Astrocyte (in vitro differentiated cells and primary cell): ENCODE results near the gene NHLRC4. TPM values are rescaled to one million over a fixed set of nuclear protein-coding genes. Genes with fewer than 3 reads are reported as not detected.

Experiments used
- DNase-seq: peaks from one replicate; pipeline ENCODE4 v3.0.0-alpha.2; 2010; ENCODE audit warnings: low read depth
- FAIRE-seq: peaks from 2 replicates; lab custom pipeline; 2011; peaks lifted over from hg19 to GRCh38; lab: Jason Lieb, UNC
- H2AFZ ChIP-seq: 2 replicates; pipeline ENCODE4 v1.6.0; 2012; ENCODE audit warnings: low read depth, low read length, inconsistent platforms
- H3K27ac ChIP-seq: 2 replicates; pipeline ENCODE4 v1.5.1; 2011; ENCODE audit warnings: low read depth, low read length, inconsistent platforms
- H3K27me3 ChIP-seq: 2 replicates; pipeline ENCODE4 v1.6.0; 2011; ENCODE audit warnings: low read length, inconsistent platforms; ENCODE audit not compliant: insufficient read depth
- H3K36me3 ChIP-seq: 2 replicates; pipeline ENCODE4 v1.5.1; 2011; ENCODE audit warnings: low read length, inconsistent platforms; ENCODE audit not compliant: insufficient read depth
- H3K4me1 ChIP-seq: 2 replicates; pipeline ENCODE4 v1.5.1; 2011; ENCODE audit warnings: low read length, inconsistent platforms; ENCODE audit not compliant: insufficient read depth
- H3K4me2 ChIP-seq: 2 replicates; pipeline ENCODE4 v1.6.0; 2012; ENCODE audit warnings: low read length, inconsistent platforms
- H3K4me3 ChIP-seq: 2 replicates; pipeline ENCODE4 v1.5.1; 2011; ENCODE audit warnings: low read depth, mild to moderate bottlenecking, low read length, inconsistent platforms; ENCODE audit not compliant: insufficient read depth
- H3K79me2 ChIP-seq: 2 replicates; pipeline ENCODE4 v1.6.0; 2012; ENCODE audit warnings: mild to moderate bottlenecking, low read length, inconsistent platforms; ENCODE audit not compliant: insufficient read depth
- H3K9ac ChIP-seq: 2 replicates; pipeline ENCODE4 v1.6.0; 2012; ENCODE audit warnings: mild to moderate bottlenecking, low read length, inconsistent platforms
- H3K9me3 ChIP-seq: 2 replicates; pipeline ENCODE4 v1.5.1; 2012; ENCODE audit warnings: low read depth, mild to moderate bottlenecking, low read length, inconsistent platforms; ENCODE audit not compliant: insufficient read depth
- H4K20me1 ChIP-seq: 2 replicates; pipeline ENCODE4 v1.6.0; 2012; ENCODE audit warnings: low read length, inconsistent platforms; ENCODE audit not compliant: insufficient read depth
- H3K27ac Mint-ChIP-seq: one replicate; pipeline ENCODE4 v1.8.0; 2021; ENCODE audit warnings: mild to moderate bottlenecking, mixed read lengths; ENCODE audit not compliant: unreplicated experiment
- H3K27me3 Mint-ChIP-seq: one replicate; pipeline ENCODE4 v1.8.0; 2021; ENCODE audit warnings: low read depth, mixed read lengths; ENCODE audit not compliant: unreplicated experiment
- H3K36me3 Mint-ChIP-seq: one replicate; pipeline ENCODE4 v1.8.0; 2021; ENCODE audit warnings: low read depth, mixed read lengths; ENCODE audit not compliant: unreplicated experiment
- H3K4me1 Mint-ChIP-seq: one replicate; pipeline ENCODE4 v1.8.0; 2021; ENCODE audit warnings: low read depth, mixed read lengths; ENCODE audit not compliant: unreplicated experiment
- H3K4me3 Mint-ChIP-seq: one replicate; pipeline ENCODE4 v1.8.0; 2021; ENCODE audit warnings: mild to moderate bottlenecking, moderate library complexity, mixed read lengths; ENCODE audit not compliant: unreplicated experiment
- H3K9me3 Mint-ChIP-seq: one replicate; pipeline ENCODE4 v1.8.0; 2021; ENCODE audit warnings: mild to moderate bottlenecking, mixed read lengths; ENCODE audit not compliant: unreplicated experiment
- EZH2 ChIP-seq: IDR thresholded peaks from 2 replicates; pipeline ENCODE4 v1.6.1; 2012; ENCODE audit warnings: mild to moderate bottlenecking, low read length, inconsistent platforms; ENCODE audit not compliant: insufficient read depth
- total RNA-seq: library from RNA; stranded (reverse); gene quantifications from 2 replicates; pipeline ENCODE4 v1.2.1, GENCODE V29; 2021
- TF ChIP-seq, protein P1 (sequence below): IDR thresholded peaks from 2 replicates; pipeline ENCODE4 v1.5.1; 2011; ENCODE audit warnings: low read depth, mild to moderate bottlenecking, inconsistent platforms, low read length, moderate library complexity; ENCODE audit not compliant: insufficient read depth

The NHLRC4 gene
- total RNA-seq, 1 donor from 2014 or later = 0.73 TPM

DNA sequence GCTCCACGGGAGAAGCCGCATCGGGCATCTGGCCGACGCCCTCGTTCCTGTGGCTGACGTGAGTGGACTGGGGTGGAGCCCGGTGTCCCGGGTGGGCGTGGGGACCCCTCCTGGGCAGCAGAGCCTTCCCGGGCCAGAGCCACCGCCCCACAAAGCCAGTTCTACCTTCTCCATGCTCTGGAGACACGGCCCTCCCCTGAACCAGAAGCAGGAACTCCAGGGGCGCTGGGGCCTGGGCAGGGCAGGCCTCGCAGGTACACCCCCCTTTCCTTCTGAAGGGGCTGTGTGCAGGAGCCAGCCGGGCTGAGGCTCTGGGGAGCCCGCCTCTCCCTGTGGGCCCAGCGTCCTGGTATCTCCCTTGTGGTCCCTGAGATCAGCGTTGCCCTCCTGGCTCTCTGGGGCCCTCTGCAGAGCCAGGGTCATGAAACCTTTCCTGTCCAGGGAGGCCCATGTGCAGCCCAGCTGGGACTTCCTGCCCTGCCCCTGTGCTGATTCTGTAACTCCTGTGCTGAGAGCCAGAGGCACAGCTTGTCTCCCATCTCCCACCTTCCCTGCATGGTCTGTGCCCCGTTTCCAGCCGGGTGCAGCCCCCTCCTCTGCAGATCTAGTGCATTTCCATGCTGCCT lies 9.5 kb downstream of the NHLRC4 start:
- peaks cover 12% of the 10 kb centered on the region for H3K79me2 ChIP-seq
- FAIRE-seq = no peak
- TF ChIP-seq EZH2 = no peak
- TF ChIP-seq, protein P1, sequence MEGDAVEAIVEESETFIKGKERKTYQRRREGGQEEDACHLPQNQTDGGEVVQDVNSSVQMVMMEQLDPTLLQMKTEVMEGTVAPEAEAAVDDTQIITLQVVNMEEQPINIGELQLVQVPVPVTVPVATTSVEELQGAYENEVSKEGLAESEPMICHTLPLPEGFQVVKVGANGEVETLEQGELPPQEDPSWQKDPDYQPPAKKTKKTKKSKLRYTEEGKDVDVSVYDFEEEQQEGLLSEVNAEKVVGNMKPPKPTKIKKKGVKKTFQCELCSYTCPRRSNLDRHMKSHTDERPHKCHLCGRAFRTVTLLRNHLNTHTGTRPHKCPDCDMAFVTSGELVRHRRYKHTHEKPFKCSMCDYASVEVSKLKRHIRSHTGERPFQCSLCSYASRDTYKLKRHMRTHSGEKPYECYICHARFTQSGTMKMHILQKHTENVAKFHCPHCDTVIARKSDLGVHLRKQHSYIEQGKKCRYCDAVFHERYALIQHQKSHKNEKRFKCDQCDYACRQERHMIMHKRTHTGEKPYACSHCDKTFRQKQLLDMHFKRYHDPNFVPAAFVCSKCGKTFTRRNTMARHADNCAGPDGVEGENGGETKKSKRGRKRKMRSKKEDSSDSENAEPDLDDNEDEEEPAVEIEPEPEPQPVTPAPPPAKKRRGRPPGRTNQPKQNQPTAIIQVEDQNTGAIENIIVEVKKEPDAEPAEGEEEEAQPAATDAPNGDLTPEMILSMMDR = no peak
- no peak for DNase-seq
- H4K20me1 ChIP-seq = peaks cover 24% of the 10 kb centered on the region
- H3K9ac ChIP-seq = no peak overlapping the region
- H2AFZ ChIP-seq = no peak overlapping the region
- peaks cover 7% of the 10 kb centered on the region for H3K4me1 Mint-ChIP-seq
- no peaks in the 10 kb centered on the region for H3K27me3 Mint-ChIP-seq
- no peak overlapping the region for H3K4me3 Mint-ChIP-seq
- H3K27me3 ChIP-seq = no peaks in the 10 kb centered on the region
- no peak overlapping the region for H3K4me3 ChIP-seq
- H3K9me3 Mint-ChIP-seq = no peaks in the 10 kb centered on the region
- no peak overlapping the region for H3K27ac Mint-ChIP-seq
- H3K9me3 ChIP-seq = no peaks in the 10 kb centered on the region
- no peaks in the 10 kb centered on the region for H3K4me1 ChIP-seq
- H3K27ac ChIP-seq = no peak overlapping the region
- peaks cover 5% of the 10 kb centered on the region for H3K36me3 ChIP-seq
- H3K4me2 ChIP-seq = no peak overlapping the region
- H3K36me3 Mint-ChIP-seq = no peaks in the 10 kb centered on the region

DNA sequence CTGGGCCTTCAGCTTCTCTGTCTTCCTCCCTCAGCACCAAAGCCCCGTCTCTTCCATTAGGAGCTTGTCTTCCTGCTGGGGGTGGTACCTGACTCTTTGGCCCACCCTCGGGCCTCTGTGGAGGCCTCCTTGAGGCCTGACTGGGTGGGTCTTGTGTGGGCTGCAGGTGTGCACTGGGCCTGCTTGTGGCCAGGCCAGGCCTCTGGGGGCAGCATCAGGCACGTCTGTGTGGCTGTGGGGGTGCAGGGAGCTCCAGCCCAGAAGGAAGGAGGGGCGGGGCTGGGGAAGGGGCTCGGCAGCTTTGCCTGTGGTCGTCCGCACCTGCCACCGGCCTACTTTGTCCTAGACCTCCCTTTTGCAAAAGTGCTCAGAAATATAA lies 10.0 kb downstream of the NHLRC4 start:
- H3K36me3 ChIP-seq = peaks cover 5% of the 10 kb centered on the region
- H3K79me2 ChIP-seq = peaks cover 12% of the 10 kb centered on the region
- H3K9me3 ChIP-seq = no peaks in the 10 kb centered on the region
- FAIRE-seq (no peak), DNase-seq (no peak)
- H3K4me2 ChIP-seq = no peak overlapping the region
- H3K27me3 Mint-ChIP-seq = no peaks in the 10 kb centered on the region
- H3K27me3 ChIP-seq = no peaks in the 10 kb centered on the region
- H3K27ac Mint-ChIP-seq = no peak overlapping the region
- no peak overlapping the region for H3K4me3 ChIP-seq
- H3K4me1 Mint-ChIP-seq = peaks cover 5% of the 10 kb centered on the region
- H3K4me1 ChIP-seq = no peaks in the 10 kb centered on the region
- TF ChIP-seq EZH2 = no peak
- TF ChIP-seq, protein P1 = no peak
- H3K9ac ChIP-seq = no peak overlapping the region
- H3K4me3 Mint-ChIP-seq = no peak overlapping the region
- no peak overlapping the region for H3K27ac ChIP-seq
- no peaks in the 10 kb centered on the region for H3K9me3 Mint-ChIP-seq
- no peaks in the 10 kb centered on the region for H3K36me3 Mint-ChIP-seq
- H2AFZ ChIP-seq = no peak overlapping the region
- peaks cover 19% of the 10 kb centered on the region for H4K20me1 ChIP-seq

DNA sequence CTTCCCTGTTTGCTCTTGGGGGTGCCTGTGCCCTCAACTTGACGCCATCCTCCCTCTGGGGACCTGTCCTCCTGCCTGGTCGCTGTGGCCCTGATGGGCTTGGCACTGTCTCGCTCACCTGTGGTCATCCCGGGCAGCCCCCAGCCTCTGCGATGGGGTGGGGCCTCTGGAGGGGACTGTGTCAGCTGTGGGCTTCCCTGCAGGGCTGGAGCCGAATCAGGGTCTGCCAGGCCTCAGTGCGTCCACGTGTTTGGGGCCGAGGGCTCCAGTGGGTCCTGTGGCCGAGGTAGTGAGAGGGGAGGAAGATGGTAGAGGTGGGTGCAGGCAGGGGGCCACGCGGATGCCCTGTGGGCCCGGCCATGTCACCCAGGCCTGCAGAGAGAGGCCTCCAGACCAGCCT lies 11.0 kb downstream of the NHLRC4 start:
- no peak for FAIRE-seq
- no peak for DNase-seq
- Mint-ChIP-seq H3K4me1 (peaks cover 5% of the 10 kb centered on the region), H3K27me3 (no peaks in the 10 kb centered on the region), H3K9me3 (no peaks in the 10 kb centered on the region), H3K27ac (no peak overlapping the region), H3K36me3 (no peaks in the 10 kb centered on the region), H3K4me3 (no peak overlapping the region)
- Histone ChIP-seq H3K27me3 (no peaks in the 10 kb centered on the region), H3K79me2 (peaks cover 2% of the 10 kb centered on the region), H3K9ac (no peak overlapping the region), H3K4me1 (no peaks in the 10 kb centered on the region), H3K9me3 (no peaks in the 10 kb centered on the region), H3K27ac (no peak overlapping the region), H4K20me1 (peaks cover 11% of the 10 kb centered on the region), H3K4me3 (no peak overlapping the region), H3K36me3 (peaks cover 5% of the 10 kb centered on the region), H2AFZ (no peak overlapping the region), H3K4me2 (no peak overlapping the region)
- TF ChIP-seq, protein P1 = no peak
- TF ChIP-seq EZH2 = no peak
